Stimulated activated naive CD4-positive, alpha-beta T cell treated with Interleukin-2 at 50 U/mL for 16 hours (primary cell): Measurements from ENCODE around the gene CTNNA1.
"Not testable (repeated sequence)": the region's sequence is repeated elsewhere in the genome, so short reads cannot be mapped to it uniquely, and the experiment has no call there.

Experiments used
- DNase-seq: peaks from one replicate; lab custom pipeline; 2025; lab: John Stamatoyannopoulos, UW

CTNNA1 gene

GRCh38 chr5:138809391-138809790 is 56.2 kb downstream of the CTNNA1 start:
- no peak for DNase-seq

- not testable (repeated sequence) for DNase-seq
These were observed 57.6 kb downstream of the CTNNA1 start for GRCh38 chr5:138810861-138811260.

- no peak for DNase-seq
These were observed 62.3 kb downstream of the CTNNA1 start for GRCh38 chr5:138815529-138815928.

- DNase-seq: no peak
These were observed 64.0 kb downstream of the CTNNA1 start for GRCh38 chr5:138817241-138817640.

GRCh38 chr5:138819081-138819480 is 65.9 kb downstream of the CTNNA1 start:
- DNase-seq: no peak

GRCh38 chr5:138820695-138821094 is 67.5 kb downstream of the CTNNA1 start:
- DNase-seq: no peak

GRCh38 chr5:138824516-138824915 is 71.3 kb downstream of the CTNNA1 start:
- no peak for DNase-seq

- DNase-seq: no peak
These were observed 72.0 kb downstream of the CTNNA1 start for GRCh38 chr5:138824924-138825863.

GRCh38 chr5:138828556-138828955 is 75.3 kb downstream of the CTNNA1 start:
- no peak for DNase-seq

GRCh38 chr5:138829341-138829740 is 76.1 kb downstream of the CTNNA1 start:
- DNase-seq: no peak

- DNase-seq: no peak
These were observed 78.5 kb downstream of the CTNNA1 start for GRCh38 chr5:138831703-138832102.

- DNase-seq: no peak
These were observed 79.0 kb downstream of the CTNNA1 start for GRCh38 chr5:138832218-138832617.

GRCh38 chr5:138833080-138833479 is 79.9 kb downstream of the CTNNA1 start:
- no peak for DNase-seq

GRCh38 chr5:138833726-138834480 is 80.7 kb downstream of the CTNNA1 start:
- no peak for DNase-seq

- DNase-seq: not testable (repeated sequence)
These were observed 81.6 kb downstream of the CTNNA1 start for GRCh38 chr5:138834853-138835252.

GRCh38 chr5:138837160-138837559 is 83.9 kb downstream of the CTNNA1 start:
- no peak for DNase-seq

- DNase-seq: no peak
These were observed 86.9 kb downstream of the CTNNA1 start for GRCh38 chr5:138840103-138840502.

- DNase-seq: no peak
These were observed 88.3 kb downstream of the CTNNA1 start for GRCh38 chr5:138841531-138841930.

GRCh38 chr5:138843316-138844124 is 90.3 kb downstream of the CTNNA1 start:
- no peak for DNase-seq

GRCh38 chr5:138844125-138844461 is 90.9 kb downstream of the CTNNA1 start:
- no peak for DNase-seq

GRCh38 chr5:138844812-138845513 is 91.7 kb downstream of the CTNNA1 start:
- no peak for DNase-seq

- DNase-seq: no peak
These were observed 96.2 kb downstream of the CTNNA1 start for GRCh38 chr5:138849439-138849838.
